GM18502 (cell line): ENCODE results near the gene BOK.

Experiments
- ATAC-seq: cut with Tn5 transposase; IDR thresholded peaks from one replicate; pipeline ENCODE4 v1.9.1; 2021; ENCODE audit warnings: mild to moderate bottlenecking; ENCODE audit not compliant: unreplicated experiment, poor library complexity

Gene BOK

DNA sequence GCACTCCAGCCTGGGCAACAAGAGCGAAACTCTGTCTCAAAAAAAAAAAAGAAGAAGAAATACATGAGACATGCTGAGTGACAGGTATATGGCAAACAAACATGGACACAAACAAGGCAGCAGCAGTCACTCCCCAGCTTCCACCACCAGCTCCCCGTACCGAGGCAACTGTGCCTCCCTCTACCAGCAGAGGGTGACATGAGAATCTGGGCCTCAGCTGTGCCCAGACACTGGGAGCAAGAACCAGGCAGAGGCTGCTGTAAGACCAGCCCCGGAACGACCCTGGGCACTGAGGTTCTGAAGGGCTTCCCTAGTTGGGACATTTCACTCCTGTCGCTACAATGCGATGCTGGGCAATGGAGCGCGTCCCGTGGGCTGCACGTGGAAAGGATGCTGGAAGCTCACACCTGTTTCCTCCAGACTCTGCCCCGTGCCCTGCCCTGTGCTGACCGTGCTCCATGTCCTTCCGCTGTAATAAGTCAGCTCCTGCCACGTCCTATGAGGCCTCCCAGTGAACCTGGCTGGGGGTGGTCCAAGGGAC lies 37.1 kb downstream of the BOK start:
- ATAC-seq, result no peak

DNA sequence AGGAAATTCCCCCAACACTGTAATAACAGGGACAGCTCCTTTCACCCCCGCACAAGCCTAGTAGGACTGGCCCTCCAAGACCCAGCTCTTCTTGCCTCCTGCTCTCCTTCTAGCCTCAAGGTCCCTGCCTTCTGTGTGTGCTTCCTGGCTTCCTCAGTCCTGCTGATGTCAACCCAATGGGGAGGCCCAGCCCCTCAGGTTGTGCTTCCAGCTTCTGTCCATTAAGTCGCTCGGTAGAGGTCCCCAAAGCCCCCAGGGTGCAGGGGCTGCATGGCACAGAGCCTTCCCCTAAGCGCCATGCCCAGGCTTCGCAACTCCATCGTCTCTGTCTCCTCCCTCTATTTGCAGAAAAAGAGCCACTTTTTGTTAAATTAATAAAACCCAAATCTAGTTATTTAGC lies 39.0 kb downstream of the BOK start:
- no peak for ATAC-seq

DNA sequence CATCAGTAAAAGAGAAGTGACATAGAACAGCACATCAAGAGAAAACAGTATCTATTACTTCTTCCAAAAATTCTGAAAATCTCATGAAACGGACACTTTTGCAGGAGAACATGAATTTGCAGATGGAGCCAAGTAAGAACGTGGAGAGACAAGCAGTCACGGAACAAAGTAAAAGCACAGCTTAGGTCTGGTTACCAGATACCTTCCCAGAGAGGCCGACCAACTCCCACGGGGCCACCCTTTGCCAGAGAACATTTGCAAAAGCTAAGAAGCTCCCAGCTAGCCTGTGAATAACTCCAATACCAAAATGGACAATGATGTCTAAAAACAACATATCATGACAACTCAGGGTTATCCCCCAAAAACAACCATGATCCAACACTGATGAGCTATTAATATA lies 39.5 kb downstream of the BOK start:
- ATAC-seq, result no peak

DNA sequence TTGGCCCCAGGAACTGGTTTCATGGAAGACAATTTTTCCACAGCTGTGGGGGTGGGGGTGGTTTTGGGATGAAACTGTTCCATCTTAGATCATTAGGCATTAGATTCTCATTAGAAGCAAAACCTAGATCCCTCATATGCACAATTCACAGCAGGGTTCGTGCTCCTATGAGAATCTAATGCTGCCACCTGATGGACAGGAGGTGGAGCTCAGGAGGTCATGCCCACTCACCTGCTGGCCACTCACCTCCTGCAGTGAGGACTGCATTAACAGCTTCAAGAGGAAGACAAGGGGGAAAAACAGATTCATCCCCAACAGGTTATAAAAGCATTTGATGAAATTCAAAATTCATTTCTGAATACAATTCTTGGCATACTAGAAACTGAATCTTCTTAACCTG lies 39.9 kb downstream of the BOK start:
- ATAC-seq, result no peak

DNA sequence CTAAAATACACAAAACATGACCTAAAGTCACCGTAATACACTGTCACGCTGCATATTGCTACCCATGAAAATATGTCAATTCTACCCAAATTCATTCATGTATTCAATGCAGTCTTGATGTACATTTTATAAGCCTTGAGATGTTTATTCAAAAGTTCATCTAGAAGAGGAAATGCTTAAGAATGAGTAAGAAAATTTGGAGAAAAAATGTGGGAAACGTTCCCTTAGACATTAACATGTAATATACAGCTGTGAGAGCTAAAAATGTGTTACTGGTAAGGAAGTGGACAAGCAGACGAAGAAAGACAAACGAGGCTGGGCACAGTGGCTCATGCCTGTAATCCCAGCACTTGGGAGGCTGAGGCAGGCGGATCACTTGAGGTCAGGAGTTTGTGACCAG lies 41.1 kb downstream of the BOK start:
- ATAC-seq, result no peak

DNA sequence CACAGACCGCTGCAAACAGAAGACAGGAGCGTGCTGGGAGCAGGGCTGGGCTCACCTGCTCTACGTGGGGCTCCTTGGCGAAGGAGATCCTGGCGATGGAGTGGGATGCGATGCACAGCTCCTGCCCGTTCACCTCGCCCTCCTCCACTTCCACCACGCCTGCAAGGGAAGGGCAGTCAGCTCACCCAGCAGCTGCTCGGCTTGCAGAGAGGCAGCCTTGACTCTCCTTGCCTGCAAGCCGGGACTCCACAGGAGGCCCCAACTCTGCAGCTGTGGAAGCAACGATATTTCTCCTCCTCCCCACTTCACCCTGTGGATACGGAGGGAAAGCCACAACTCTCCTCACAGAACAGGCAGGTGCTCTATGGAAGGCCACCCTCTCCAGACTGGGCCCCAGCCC lies 43.3 kb downstream of the BOK start:
- no peak for ATAC-seq

DNA sequence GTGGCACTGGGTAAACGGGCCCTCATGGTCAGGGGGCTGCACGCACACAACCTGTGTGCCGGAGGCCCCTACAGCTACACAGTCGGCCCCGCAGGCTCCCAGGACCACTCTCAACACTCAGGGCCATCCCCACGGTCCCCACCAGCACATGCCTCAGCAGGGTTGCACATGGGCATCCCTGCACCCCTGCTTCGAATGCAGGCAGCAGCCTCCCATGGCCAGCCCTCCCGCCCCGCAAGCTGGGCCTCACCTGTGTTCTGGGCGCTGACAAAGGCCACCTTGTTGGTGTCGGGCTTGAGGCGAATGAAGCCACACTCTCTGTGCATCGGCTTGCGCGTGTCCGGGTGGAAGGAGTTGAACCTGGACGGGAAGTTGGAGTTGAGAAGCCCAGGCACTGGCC lies 44.2 kb downstream of the BOK start:
- ATAC-seq, result no peak

DNA sequence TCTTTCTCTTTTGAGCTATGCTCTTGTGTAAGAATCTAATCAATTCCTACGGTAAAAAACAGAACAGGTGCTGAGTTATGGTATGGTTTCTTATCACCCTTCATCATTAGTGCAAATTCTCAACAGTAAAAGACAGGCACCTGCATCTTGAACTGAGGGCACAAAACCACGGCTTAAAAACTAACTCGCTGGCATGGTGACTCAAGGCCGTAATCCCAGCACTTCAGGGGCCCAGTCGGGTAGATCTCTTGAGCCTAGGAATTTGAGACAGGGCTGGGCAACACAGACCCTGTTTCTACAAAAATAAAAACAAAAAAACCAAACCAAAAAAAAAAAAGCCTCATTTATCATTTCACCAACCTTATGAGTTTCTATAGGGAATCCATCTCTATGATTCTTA lies 45.1 kb downstream of the BOK start:
- no peak for ATAC-seq

DNA sequence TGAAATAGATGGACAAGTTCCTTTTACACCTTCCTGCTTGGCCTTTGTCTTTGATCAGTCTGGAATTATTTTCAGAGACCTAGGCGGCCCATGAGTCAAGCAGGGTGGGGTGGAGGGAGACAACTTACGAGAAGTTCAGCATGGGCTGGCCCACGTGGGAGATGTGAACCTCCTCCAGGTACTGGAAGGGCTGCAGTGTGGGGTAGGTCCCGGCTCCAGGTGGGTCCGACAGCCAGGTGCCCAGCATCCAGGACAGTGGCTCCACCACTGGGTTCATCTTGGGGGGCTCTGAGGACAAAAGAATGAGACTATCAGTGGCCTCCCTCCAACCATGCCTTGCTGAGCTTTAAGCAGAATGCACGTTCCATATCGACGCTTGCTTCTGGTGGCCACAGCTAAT lies 47.6 kb downstream of the BOK start:
- no peak for ATAC-seq

DNA sequence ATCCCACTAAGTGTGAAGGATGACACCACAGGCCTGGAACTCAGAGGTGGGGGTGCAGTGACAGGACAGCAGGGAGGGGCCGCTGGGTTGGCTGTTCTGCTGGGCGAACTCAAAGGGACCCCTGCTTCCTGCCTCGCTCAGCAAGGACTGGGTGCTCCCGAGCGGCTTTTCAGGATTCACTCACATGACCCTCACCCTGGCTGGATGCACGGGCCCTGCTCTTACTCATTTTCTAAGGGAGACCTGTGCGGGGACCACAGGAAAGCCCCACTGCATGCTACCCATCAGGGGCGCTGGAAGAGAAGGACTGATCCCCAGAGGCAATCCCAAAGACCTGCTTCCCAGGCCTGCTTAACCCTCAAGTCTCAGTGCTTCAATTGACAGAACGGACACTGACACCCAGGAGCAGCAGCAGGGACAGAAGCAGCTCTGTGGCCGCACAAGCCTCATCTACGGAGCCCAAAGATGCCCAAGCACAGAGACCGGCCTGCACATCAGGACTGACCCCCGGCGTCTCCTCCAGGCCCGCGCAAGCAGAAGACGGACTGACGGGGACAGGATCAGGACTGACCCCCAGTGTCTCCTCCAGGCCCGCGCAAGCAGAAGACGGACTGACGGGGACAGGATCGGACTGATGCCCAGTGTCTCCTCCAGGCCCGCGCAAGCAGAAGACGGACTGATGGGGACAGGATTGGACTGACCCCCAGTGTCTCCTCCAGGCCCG lies 48.8 kb downstream of the BOK start:
- no peak for ATAC-seq

DNA sequence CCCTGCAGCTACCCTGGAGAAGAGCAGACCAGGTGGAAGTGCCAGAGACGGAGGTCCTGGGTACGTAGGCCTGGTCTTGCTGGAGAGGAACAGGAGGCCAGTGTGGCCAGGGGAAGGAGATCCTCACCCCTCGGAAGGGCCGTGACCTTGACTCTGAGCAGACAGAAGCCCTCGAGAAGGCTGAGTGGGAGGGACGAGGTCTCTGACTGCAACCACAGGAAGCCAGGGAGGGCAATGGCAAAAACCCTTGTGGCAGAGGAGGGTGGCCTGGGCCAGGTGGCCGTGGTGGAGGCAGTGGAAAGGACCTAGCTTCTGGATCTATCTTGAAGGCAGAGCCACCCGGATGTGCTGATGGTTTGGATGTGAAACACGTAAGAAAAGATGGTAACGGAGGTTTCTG lies 50.3 kb downstream of the BOK start:
- no peak for ATAC-seq

DNA sequence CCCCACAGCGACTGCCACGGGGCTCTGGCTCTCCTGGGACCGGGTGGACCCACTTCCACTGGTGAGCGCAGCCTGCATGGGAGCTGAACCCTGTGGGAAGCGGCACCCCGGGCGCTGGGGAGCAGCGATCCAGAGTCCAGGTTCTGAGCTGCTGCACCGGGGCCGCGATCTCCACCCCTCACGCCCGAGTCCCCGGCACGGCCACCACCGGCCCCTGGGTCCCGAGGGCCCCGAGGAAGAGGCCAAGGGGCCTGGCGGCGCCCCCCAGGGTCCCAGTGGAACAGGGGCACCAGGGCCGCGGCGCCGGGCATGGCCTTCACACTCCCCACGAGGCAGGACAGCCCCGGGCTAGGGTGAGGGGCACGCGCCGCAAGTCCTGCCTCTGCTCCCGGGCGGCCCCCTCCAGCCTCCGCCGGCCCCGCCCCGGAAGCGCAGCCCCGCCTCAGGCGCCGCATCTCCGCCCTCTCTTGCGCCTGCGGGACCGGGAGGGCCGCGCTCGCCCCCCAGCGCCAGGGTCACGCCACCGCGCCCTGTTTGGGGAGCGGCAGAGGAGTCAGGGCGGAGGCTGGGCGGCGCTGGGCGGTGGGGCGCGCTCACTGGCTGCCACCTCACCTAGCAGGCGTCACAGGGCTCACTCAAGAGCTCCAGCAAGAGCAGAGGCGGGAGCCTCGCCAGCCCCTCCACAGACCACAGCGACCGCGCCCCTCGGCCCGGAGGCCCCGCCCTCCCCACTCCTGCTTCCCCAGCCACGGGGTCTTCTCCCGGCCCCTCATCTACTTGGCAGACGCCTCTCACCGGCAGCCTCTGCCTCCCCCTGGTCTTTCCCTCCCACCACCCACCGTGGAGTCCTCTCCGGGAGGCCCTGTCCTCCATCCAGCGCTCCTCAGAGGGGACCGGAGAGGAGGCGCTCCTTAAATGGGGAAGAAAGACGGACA lies 51.6 kb downstream of the BOK start:
- peak; percentile 94 for ATAC-seq

DNA sequence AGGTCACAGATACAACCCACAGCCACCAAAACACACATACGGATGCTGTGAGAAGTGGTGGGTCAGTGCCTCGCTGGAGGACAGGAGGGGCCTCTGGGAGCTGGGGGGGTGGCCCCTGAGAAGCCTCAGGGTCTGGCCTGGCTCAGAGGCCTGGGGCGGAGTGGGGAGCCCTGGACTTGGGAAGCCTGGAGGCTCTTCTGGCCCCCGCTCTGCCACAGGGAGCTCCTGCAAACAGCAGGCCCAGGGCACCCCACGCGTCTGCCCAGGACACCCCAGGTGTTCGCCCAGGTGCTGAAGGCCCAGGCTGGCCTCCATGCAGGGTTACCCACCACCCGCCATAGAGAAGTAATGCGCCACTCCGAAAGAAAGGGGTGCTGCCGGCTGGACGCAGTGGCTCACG lies 52.5 kb downstream of the BOK start:
- no peak for ATAC-seq

DNA sequence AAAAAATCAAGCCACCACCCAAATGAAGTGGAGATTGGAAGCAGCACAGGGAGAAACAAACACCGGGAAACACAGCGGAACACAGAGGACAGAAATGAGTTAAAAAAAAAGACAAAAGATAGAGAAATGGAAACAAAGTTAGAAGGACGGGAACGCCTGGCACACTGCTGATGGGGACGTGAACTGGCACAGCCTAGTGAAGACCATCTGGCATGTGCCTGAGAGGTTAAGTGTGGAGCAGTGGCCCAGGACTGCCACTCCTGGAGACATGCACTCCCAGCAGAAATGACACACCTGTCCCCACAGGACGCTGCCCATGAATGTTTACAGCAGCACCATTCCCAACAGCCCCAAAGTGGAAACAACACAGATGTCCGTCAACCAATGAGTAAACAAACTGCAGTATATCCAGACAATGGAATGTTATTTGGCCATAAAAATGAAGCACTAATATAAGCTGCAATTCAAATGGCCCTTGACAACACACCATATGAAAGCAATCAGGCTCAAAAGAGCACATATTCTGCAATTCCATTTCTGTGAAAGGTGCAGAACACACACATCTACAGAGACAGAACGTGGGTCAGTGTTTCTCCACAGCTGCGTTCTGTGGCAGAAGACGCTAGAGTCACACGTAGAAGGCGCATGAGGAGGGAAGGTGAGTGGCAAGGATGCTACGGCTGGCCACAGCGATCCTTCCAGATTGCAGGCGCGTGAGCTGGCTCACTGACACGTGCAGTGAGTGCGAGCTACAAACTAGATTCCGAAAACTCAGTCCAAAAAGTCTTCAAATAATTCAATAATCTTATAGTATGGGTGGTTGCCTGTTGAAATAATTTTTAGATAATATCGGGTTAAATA lies 53.8 kb downstream of the BOK start:
- no peak for ATAC-seq

DNA sequence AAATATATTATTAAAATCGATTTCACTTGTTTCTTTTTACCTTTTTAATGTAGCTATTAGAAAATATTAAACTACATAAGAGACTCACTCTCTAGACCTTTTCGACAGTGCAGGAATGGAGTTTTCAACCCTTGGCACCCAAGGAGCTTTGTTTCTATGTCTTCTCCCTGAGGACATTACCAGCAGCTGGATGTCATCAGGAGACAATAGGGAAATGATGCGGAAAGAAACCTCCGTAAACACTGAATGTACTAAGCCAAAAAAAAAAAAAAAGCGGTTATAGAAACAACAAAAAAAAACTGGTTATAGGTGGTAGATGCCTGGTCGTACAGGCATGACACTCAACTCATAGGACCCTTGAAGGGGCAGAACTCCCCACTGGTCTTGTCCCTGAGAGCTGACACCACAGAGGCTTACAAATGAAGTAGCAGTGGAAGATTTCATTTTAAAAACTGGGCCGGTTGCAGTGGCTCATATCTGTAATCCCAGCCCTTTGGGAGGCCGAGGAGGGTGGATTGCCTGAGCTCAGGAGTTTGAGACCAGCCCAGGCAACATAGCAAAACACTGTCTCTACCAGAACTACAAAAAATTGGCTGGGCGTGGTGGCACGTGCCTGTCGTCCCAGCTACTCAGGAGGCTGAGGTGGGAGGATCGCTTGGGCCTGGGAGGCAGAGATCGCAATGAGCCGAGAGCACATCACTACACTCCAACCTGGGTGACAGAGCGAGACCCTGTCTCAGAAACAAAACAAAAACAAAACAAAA lies 54.7 kb downstream of the BOK start:
- ATAC-seq, result no peak

DNA sequence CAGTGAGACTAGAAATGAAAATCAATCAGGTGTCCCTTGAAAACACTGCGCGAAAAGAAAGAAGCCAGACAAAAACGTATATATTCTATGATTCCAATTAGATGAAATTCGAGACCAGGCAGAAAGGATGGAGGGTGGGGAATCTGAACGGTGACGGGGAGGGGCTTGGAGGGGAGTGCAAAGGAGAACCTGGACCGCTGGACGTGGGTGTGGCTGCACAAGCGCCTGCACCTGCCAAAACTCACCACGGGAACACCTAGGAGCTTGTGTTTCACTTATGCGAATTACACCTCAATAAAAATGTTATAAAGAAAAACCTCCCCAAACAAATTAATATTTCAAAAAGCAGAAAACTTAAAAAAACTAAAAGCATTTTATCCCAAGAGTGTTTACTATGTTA lies 56.5 kb downstream of the BOK start:
- no peak for ATAC-seq

DNA sequence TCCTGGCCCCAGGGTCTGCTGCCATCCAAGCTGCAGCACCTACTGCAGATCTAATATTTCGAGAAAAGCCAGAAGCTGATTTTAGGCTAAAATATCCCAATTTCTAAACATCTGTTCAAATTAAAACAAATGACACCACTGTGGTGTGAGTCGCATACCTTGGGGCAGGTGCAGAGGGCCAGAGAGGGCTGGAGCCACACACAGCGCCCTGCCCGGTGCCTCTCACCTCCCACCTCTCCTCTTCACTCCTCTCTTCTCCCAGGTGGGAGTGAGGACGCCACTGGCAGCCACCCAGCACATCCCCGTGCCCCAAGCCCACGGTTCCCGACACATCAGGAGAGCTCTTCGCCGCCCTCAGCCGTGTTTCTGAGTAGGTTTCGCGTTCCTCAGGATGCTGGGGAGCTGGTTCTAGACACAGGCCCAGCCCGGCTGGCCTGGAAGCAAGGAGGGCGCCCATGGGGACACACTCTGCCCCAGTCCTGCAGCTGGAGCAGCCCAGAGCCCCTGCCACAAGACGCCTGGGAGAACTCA lies 57.0 kb downstream of the BOK start:
- no peak for ATAC-seq

DNA sequence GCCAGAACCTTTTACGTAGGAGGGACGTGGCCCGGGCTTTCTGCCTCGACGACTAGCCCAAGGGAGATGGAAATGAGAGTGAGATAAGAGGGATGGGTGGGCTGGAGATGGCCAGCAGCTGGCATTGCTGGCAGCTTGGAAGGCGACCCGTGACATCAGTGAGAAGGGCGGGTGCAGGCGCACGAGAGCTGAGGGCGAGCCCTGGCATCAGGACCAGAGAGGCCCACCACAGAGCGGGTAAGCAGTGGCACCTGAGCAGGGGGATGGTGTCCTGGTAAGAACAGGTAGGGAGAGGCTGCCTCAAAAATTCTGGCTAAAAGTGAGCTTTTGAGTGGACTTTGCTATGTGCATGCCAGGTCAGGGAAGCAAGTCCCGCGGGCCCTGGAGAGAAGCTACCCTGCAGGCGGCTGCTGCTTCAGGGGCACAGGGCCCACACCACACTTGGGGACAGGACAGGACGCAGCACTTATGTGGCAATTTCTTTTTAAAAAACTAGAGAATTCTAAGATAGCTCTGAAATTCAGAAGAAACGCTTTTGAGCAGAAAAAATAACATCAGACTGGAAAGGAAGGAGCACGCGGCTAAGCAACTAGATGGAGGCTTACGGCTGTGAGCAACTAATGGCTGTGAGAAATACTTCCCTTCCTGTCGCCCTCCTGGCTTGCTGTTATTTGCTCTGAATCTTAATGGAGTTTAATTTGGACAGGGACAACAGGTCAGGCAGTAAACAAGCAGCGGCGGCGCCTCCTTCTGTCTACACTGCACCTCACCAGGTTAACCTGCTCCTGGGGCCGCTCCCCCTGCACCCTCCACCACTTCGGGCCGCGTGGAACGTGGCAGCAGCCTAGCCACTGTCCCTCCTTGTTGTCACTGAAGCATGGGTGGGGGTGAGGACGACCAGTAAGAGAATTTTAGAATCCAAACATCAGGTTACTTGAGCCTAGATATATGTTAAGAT lies 57.9 kb downstream of the BOK start:
- ATAC-seq, result no peak
